B cell (primary cell): ENCODE data around the gene WWTR1.

Source experiments
- CTCF ChIP-seq: fragments of 200-600 bp; IDR thresholded peaks from one replicate; pipeline ENCODE4 v1.8.0; 2022; ENCODE audit warnings: antibody characterized with exemption, mild to moderate bottlenecking
- EZH2 ChIP-seq: IDR thresholded peaks from 2 replicates; pipeline ENCODE4 v1.6.1; 2012; ENCODE audit warnings: borderline replicate concordance, low read depth, mild to moderate bottlenecking, moderate library complexity, low read length; ENCODE audit not compliant: insufficient read depth, poor library complexity, severe bottlenecking

DNA sequence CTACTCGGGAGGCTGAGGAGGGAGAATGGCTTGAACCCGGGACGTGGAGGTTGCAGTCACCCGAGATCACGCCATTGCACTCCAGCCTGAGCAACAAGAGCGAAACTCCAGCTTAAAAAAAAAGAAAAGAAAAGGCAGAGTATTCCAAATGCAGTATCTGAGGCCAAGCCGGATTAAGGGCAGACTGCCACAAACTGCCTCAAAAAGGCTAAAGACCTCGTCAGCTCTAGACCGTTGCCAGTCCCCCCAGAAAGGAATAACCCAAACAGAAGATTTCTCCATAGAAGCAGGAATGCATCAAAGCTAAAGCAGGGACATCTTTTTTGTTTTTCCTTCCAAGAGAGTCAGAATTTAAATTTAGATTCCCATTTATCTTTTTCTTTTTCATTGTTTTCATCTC, 110.4 kb downstream of the WWTR1 start:
- TF ChIP-seq EZH2 (no peak), CTCF (no peak)
